OCI-M2 (cell line): ENCODE results near the gene TMPO.
A peak's percentile ranks its signal among the peaks of the same experiment; 100 is the strongest.
"Not testable (repeated sequence)": the region's sequence is repeated elsewhere in the genome, so short reads cannot be mapped to it uniquely, and the experiment has no call there.

ENCODE experiments used
- DNase-seq: peaks from one replicate; lab custom pipeline; 2025; ENCODE audit not compliant: unreplicated experiment; lab: John Stamatoyannopoulos, UW

The TMPO gene

DNA sequence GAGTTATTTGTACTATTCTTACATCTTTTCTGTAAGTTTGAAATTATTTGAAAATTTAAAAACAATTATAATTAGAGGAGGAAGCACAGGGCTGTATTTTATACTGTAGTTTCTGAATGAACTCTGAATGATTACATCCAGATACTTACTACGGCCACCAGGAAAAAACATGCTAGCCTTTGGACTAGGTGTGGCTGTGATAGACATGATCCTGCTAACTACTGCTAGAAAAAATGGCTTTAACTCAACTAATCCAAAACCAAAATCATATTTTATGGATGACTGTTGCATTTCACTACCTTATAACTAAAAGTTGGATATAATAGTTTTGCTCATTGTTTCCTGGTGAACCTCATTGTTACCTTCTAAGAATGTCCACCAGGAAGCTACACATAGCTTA lies 63.0 kb downstream of the TMPO start:
- no peak for DNase-seq

DNA sequence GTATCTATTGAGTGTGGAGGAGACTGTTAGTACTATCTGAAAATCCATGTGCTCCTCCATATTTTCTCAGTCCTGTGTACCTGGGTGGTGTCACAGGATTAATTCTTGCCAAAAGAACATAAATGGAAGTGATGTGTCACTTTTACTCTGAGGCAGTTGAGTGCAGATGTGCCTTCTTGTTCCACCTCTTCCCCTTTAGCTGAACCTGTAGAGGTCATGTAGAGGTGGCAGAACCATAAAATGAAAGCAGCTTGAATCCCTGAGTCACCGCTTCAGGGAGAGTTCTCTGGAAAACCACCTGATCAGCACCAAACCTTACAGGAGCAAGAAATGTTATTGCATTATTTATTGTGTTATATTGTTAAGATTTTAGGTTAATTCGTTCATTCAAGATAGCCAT lies 63.4 kb downstream of the TMPO start:
- no peak for DNase-seq

DNA sequence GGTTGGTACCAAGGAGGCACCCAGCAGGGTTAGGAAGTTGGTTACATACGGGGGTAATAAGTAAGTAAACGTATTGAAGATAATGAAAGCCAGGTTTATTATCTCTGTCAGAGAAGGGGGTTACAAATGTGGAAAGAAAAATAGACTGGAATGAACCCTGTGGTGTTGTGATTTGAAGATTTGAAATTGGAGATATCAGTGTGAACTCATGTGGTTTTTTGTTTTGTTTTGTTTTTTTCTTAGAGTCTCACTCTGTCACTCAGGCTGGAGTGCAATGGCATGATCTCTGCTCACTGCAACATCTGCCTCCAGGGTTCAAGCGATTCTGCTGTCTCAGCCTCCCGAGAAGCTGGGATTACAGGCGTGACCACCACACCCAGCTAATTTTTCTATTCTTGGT lies 64.0 kb downstream of the TMPO start:
- DNase-seq, result no peak

DNA sequence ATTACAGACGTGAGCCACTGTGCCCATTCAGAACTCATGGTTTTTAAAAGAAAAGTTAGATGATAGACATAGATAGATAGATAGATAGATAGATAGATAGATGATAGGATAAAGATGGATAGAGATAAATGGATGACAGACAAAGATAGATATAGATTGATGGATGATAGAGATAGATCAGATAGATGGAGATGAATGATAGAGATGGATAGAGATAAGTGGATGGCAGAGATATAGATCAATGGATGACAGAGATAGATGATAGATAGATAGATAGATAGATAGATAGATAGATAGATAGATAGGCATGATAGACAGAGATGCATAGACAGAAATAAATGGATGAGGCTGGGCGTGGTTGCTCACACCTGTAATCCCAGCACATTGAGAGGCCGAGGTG lies 64.4 kb downstream of the TMPO start:
- no peak for DNase-seq

DNA sequence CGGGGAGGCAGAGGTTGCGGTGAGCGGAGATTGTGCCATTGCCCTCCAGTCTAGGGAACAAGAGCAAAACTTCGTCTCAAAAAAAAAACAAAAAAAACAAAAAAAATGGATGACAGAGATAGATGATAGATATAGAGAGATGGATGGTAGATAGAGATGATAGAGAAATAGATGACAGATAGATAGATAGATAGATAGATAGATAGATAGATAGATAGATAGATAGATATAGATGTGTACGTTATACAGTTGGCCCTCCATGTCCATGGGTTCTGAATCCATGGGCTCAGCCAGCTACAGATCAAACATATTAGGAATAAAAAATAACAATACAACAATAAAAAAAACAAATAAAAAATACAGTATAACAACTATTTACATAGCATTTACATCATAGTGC lies 65.3 kb downstream of the TMPO start:
- no peak for DNase-seq

DNA sequence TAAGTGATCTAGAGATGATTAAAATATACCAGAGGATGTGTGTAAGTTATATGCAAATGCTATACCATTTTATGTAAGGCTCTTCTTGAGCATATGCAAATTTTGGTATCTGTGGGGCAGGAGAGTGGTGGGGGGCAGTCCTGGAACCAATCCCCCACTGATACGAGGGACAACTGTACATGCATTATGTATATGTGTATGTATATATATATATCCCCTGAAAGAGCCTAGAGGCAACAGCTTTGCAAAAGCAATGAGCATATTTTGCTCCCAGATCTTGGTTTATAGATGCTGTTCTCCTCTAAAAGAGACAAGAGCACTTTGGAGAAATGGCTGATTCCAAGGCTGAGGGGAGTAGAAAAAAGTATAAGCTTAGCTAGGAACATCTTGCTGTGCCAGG lies 65.7 kb downstream of the TMPO start:
- no peak for DNase-seq

DNA sequence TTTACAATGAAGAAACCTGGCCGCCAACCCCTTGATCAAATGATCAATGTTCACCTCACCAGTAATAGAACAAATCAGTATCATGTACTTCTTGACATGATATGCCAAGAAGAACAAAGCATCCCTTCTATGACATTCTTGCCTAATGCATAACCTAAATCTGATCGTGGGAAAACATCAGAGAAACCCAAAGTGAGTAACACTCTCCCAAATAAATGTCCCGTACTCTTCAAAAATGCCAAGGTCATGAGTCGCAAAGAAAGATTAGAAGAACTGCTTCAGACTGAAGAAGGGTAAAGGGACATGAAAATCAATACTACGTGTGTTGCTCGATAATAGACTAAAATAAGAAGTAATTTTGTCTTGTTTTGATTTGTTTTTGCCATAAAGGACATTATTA lies 66.7 kb downstream of the TMPO start:
- DNase-seq, result no peak

DNA sequence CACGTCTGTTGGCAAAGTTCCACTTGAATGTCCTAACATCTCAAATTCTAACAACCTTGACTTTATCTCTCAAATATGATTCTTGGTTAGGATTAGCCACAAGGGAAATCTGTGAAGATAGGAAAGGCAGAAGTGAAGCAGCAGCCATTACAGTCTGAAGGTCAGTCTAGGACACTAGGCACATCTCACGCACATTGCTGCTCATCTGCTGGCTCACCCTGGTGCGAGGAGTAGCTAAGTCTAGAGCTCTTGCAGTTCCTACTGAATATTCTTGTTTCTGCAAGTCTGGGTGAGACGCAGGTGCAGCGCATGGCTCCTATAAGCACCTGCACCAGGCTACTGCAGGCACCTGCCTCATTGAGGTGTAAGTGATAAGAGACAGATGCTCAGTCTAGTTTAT lies 71.7 kb downstream of the TMPO start:
- no peak for DNase-seq

DNA sequence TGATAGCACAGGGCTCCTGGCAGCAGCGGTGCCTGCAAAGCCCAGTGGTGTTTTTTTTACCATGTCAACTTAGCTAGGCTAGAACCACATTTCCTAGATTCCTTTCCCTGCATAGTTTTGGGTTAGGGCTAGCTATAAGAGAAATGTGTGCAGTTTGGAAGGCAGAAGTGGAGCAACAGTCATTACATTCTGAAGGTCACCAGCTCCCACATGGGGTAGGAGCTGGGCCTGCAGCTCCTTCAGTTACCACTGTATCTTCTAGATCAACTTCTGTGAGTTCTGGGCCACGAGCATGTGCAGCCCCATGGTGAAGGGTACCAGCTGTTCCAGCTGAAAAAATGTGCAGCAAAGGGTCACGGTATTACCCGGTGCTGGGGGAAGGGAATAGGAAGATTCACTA lies 75.8 kb downstream of the TMPO start:
- no peak for DNase-seq

DNA sequence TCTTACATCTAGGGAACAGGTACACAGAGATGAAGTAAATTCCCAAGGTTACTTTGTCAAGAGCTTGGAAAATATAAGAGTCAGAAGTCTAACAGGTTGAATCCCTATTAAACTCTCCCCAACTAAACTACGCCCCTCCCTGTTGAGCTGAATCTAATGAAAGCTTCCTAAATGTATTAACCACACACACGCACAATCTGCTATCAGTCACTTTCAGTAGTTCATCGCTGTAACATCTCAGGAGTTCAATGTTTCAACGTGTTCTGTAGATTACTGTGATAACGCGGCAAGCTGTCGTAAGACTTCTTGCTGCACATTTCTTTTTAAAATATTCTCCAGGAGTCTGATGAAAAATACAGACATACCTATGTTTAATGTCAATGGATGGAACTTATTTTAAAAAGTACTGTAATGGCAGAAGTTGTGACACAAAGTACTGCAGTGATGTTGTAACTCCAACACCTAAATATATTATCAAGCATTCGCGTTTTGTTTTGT lies 77.5 kb downstream of the TMPO start:
- DNase-seq, result no peak

DNA sequence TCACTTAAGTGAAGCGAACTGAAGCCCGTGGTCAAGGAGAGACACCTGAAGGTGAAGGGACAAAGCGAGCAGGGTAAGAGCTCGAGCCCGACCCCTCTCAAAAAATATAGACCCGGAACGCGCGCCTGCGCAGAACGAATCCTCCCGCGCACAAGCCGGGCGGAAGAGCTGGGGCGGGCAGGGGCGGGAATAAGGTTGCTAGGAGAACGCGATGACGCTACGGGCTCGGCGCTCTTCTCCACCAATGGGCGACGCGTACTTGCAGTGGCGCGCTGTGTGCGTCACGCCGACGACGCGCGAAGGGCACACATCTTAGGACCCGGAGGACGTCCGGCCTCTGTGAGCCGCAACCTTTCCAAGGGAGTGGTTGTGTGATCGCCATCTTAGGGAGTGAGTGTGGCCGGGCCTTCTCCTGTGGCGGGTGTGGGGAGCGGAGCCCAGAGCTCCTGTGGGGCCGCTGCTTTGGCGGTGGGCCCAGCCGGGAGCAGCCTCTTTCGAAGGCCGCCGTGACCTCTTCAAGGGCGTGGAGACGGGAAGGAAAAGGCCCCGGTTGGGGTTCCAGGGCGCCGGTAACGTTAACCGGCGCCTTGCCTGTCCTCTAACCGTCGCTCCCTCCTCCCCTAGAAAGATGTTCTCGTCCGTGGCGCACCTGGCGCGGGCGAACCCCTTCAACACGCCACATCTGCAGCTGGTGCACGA lies 78.1 kb downstream of the TMPO start, which contains the start of gene SLC25A3:
Gene SLC25A3, plus strand, starts transcription at position 336 of the 699 bp plus-strand sequence. Its CDS starts 293 bp downstream, at position 629.
- peak; percentile 65 for DNase-seq

DNA sequence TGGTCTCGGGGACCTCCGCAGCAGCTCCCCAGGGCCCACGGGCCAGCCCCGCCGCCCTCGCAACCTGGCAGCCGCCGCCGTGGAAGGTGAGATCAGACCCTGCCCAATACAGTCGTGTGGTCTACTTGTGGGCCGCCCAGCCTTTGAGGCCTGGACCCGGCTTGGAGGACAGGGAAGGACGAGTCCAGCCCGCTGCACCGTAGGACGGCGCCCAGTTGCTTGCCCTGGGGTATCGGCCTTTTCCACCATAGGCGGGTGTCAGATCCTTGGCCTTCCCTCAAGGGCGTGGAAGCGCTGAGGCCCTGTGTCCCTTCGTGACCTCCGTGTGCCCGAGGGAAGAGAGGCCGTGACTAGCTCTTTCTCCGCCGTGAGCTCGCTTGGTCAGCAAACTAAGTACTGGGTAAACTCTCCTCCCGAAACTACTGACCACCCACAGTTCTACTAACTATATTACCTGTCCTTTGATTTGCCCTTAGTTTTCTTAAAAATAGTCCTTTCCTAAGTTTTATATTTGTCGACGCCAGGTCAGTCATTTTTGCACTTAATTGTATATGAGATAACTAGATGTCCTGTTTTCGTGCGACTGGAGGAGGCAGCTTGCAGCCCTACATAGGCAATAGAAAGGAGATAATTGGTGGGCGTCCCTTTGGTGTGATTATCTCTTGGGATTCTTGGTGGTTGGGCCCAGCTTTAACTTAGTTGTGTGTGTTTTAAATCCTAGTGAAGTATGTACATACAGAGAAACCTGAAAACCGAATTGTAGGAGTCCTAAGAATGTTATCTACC lies 78.9 kb downstream of the TMPO start:
- no peak for DNase-seq

DNA sequence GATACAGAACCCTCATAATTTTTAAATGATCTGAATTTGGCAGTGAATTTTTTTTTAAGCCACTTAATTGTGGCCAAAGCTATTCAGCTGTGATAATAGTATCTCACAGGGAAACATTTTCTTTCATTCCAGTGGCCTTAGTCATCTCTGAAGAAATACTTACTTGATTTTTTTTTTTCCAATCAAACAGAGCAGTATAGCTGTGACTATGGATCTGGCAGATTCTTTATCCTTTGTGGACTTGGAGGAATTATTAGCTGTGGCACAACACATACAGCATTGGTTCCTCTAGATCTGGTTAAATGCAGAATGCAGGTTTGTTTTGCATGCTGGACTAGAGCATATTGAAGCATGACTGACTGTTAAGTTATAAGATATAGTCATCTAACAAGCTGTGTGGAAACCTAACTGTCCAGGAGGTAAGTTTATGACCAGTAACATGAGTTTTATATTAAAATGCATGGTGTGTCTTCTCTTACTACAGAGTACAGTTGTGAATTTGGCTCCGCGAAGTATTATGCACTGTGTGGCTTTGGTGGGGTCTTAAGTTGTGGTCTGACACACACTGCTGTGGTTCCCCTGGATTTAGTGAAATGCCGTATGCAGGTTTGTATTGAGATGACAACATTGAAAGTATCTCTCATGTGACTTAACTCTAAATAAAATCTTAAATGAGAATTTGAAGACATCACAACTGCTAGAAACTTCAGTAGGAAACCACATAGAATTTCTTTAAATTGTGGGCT lies 80.0 kb downstream of the TMPO start:
- DNase-seq, result no peak

DNA sequence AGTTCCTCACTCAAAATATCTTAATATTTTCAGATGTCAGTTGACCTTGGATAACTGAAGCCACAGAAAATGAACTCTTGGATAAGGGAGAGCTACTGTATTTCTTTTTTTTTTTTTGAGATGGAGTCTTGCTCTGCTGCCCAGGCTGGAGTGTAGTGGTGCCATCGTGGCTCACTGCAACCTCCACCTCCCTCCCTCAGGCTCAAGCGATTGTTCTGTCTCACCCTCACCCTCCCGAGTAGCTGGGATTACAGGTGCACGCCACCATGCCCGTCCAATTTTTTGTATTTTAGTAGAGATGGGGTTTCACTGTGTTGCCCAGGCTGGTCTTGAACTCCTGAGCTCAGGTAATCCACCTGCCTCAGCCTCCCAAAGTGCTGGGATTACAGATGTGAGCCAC lies 81.9 kb downstream of the TMPO start:
- DNase-seq, result not testable (repeated sequence)
